Measurements from ENCODE around the gene CDC42BPB.

DNA sequence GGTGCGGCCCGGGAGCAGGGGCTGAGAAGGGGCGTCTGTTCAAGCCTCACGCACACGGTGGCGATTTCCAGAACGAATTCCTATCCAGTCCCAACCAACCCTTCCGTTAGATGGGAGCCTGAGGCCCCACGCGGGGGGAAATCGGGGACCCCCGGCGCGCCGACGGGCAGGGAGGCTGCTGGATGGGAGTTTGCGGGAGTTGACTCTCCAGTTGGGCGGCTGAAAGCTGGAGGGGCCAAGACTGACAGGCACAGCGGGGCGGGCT, 47.0 kb upstream of the CDC42BPB start:
- TF ChIP-seq, protein P1, sequence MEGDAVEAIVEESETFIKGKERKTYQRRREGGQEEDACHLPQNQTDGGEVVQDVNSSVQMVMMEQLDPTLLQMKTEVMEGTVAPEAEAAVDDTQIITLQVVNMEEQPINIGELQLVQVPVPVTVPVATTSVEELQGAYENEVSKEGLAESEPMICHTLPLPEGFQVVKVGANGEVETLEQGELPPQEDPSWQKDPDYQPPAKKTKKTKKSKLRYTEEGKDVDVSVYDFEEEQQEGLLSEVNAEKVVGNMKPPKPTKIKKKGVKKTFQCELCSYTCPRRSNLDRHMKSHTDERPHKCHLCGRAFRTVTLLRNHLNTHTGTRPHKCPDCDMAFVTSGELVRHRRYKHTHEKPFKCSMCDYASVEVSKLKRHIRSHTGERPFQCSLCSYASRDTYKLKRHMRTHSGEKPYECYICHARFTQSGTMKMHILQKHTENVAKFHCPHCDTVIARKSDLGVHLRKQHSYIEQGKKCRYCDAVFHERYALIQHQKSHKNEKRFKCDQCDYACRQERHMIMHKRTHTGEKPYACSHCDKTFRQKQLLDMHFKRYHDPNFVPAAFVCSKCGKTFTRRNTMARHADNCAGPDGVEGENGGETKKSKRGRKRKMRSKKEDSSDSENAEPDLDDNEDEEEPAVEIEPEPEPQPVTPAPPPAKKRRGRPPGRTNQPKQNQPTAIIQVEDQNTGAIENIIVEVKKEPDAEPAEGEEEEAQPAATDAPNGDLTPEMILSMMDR (IDR thresholded peaks at IDR 0.05; ENCODE audit: low read depth, low read length): no peak
- TF ChIP-seq EZH2phosphoT487 (IDR thresholded peaks at IDR 0.05; ENCODE audit: low read depth): no peak

Data from OCI-LY3 (cell line).